ENCODE data around the gene RAD51.
"Not testable (repeated sequence)": the region's sequence is repeated elsewhere in the genome, so short reads cannot be mapped to it uniquely, and the experiment has no call there.

RAD51 gene

DNA sequence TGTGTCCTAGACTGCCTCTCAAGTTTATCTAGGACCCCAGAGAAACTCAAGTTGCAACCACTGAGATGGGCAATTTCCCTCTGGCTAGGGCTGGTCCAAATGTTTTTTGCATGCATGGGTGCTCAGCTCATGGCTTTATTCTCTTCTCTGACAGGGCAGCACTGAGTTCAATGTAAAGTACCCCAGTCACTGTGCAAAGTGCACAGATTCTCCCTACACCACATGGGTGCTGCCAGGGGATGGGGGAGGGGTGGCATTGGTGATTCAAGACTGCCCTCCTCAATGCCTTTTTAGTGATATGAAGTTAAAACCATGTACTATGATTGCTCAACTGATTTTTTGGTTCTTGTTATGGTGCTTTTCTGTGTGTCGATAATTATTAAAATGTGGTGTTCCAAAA, 14.8 kb upstream of the RAD51 start:
- ChIA-PET POLR2A (no interaction called here), CTCF (interaction anchor here (0.8 to 3.3 kb wide), 6 partner anchors 9 to 214 kb away, joined by 3 to 14 read pairs (median 4); partner anchors contain the start of genes RAD51 and VPS18)
- H3K4me3 ChIP-seq (ENCODE audit: low read depth, low read length) = no peak overlapping the region
- DNase-seq (ENCODE audit: low read depth, low spot score) = no peak
- TF ChIP-seq, protein P1, sequence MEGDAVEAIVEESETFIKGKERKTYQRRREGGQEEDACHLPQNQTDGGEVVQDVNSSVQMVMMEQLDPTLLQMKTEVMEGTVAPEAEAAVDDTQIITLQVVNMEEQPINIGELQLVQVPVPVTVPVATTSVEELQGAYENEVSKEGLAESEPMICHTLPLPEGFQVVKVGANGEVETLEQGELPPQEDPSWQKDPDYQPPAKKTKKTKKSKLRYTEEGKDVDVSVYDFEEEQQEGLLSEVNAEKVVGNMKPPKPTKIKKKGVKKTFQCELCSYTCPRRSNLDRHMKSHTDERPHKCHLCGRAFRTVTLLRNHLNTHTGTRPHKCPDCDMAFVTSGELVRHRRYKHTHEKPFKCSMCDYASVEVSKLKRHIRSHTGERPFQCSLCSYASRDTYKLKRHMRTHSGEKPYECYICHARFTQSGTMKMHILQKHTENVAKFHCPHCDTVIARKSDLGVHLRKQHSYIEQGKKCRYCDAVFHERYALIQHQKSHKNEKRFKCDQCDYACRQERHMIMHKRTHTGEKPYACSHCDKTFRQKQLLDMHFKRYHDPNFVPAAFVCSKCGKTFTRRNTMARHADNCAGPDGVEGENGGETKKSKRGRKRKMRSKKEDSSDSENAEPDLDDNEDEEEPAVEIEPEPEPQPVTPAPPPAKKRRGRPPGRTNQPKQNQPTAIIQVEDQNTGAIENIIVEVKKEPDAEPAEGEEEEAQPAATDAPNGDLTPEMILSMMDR (IDR thresholded peaks at IDR 0.05; ENCODE audit: insufficient read depth, low read length, missing control alignments) = no peak

GRCh38 chr15:40680959-40681358, 14.0 kb upstream of the RAD51 start:
- CTCF ChIA-PET = interaction anchor here (1.2 to 1.6 kb wide), 4 partner anchors 10 to 213 kb away, joined by 3 to 5 read pairs (median 4); partner anchors contain the start of genes RAD51 and VPS18
- H3K4me3 ChIP-seq (ENCODE audit: low read depth, low read length); POLR2A ChIA-PET; DNase-seq (ENCODE audit: low read depth, low spot score): not testable (repeated sequence)

GRCh38 chr15:40684381-40684780, 10.6 kb upstream of the RAD51 start:
- ChIA-PET CTCF (no interaction called here), POLR2A (no interaction called here)
- DNase-seq (ENCODE audit: low read depth, low spot score) = no peak
- TF ChIP-seq, protein P1 (IDR thresholded peaks at IDR 0.05; ENCODE audit: insufficient read depth, low read length, missing control alignments) = no peak
- H3K4me3 ChIP-seq (ENCODE audit: low read depth, low read length) = no peak overlapping the region

DNA sequence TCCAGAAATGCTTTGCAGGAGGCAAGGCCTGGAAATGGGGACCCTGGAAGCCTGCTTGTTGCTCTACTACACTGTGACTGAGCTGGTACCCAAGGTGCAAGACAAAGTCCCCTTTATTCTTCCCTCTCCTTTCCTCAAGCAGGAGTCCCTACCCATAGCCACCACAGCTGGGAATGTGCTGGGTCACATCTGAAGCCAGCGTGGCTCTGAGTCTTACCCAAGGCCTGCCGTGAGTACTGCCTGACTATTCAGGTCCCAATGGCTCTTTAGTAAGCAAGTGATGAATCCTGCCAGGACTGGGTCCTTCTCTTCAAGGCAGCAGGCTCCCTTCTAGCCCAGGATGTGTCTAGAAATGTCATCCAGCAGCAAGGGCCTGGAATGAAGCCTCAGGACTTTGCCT, 9.6 kb upstream of the RAD51 start:
- CTCF ChIA-PET = no interaction called here
- no peak overlapping the region for H3K4me3 ChIP-seq (ENCODE audit: low read depth, low read length)
- POLR2A ChIA-PET = no interaction called here
- TF ChIP-seq, protein P1 (IDR thresholded peaks at IDR 0.05; ENCODE audit: insufficient read depth, low read length, missing control alignments) = no peak
- no peak for DNase-seq (ENCODE audit: low read depth, low spot score)

DNA sequence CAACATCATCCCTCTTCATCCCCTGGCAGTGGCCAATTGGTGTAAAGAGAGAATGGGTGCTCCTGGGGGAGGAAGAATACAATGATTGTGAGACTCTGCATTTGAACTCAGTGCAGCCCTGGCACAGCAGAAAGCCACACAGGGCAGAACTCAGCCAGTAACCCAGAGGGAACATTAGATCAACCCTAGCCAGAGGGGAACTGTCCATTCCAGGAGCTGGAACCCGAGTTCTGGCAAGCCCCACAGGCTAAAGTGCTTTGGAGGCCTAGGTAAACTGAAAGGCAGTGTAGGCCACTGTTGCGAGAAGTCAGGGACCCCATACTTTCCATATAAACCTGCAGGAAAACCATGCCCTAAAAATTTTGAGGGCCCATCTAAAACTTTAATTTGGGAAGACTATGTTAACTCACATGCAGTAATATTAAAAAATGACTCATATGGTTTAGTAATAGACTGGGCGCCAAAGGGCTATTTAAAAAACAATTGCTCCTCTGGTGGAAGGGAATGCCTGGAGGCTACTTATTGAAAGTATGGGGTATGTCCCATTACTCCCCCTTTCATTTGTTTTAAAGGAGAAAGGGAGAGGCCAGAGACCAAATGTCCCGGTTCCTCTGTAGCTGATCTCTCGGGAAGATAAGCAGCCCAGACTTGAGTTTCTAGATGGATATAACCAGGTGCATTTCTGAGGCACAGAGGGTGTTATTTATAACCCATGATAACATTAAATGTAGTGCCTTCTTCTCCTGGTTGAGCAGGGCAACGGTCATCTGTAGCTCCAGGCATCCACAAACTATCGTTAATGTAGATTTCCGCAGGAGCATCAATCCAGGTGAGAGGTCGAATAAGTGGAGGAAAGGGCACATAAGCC, 5.8 kb upstream of the RAD51 start:
- TF ChIP-seq, protein P1 (IDR thresholded peaks at IDR 0.05; ENCODE audit: insufficient read depth, low read length, missing control alignments) = no peak
- ChIA-PET POLR2A (no interaction called here), CTCF (interaction anchor here (1.1 kb wide), 1 partner anchor 203 kb away, joined by 3 read pairs; no protein-coding TSS in a partner anchor)
- DNase-seq (ENCODE audit: low read depth, low spot score) = no peak
- no peak overlapping the region for H3K4me3 ChIP-seq (ENCODE audit: low read depth, low read length)

DNA sequence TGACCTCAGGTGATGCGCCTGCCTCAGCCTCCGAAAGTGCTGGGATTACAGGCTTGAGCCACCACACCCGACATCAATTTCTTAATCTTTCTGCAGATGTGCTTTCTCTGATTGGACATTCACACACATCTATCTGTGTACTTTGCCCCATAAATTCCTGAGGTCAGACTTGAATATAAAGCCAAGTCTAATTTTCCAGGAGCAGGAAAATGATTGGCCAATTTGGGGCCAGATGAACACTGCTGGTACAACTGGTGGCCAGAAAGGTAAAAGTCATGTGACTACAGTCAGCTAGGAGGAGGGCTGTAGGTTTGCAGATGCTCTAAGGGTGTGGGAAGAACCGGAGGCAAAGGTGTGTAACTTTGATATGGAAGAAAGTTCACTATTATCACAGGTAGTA, 3.2 kb upstream of the RAD51 start:
- no peak for DNase-seq (ENCODE audit: low read depth, low spot score)
- H3K4me3 ChIP-seq (ENCODE audit: low read depth, low read length) = no peak overlapping the region
- TF ChIP-seq, protein P1 (IDR thresholded peaks at IDR 0.05; ENCODE audit: insufficient read depth, low read length, missing control alignments) = no peak
- ChIA-PET POLR2A (no interaction called here), CTCF (interaction anchor here (0.7 to 1.3 kb wide), 2 partner anchors 201 to 202 kb away, joined by 3 read pairs; partner anchors contain the start of gene VPS18)
